Endothelial cell (in vitro differentiated cells): ENCODE data around the gene SH3PXD2A. TPM values are rescaled to one million over a fixed set of nuclear protein-coding genes. Genes with fewer than 3 reads are reported as not detected.

Source experiments
- DNase-seq: peaks from one replicate; pipeline ENCODE4 v3.0.0; 2021; ENCODE audit warnings: low spot score
- H3K27ac Mint-ChIP-seq: one replicate; pipeline ENCODE4 v1.8.0; 2021; ENCODE audit warnings: mixed read lengths, inconsistent platforms; ENCODE audit not compliant: unreplicated experiment
- H3K27me3 Mint-ChIP-seq: one replicate; pipeline ENCODE4 v1.8.0; 2021; ENCODE audit warnings: mild to moderate bottlenecking, moderate library complexity, mixed read lengths, inconsistent platforms; ENCODE audit not compliant: unreplicated experiment
- H3K36me3 Mint-ChIP-seq: one replicate; pipeline ENCODE4 v1.8.0; 2021; ENCODE audit warnings: mild to moderate bottlenecking, low read depth, mixed read lengths, inconsistent platforms; ENCODE audit not compliant: unreplicated experiment
- H3K4me1 Mint-ChIP-seq: one replicate; pipeline ENCODE4 v1.8.0; 2021; ENCODE audit warnings: mild to moderate bottlenecking, mixed read lengths, inconsistent platforms; ENCODE audit not compliant: unreplicated experiment
- H3K4me3 Mint-ChIP-seq: one replicate; pipeline ENCODE4 v1.8.0; 2021; ENCODE audit warnings: mild to moderate bottlenecking, mixed read lengths, inconsistent platforms; ENCODE audit not compliant: unreplicated experiment
- H3K9me3 Mint-ChIP-seq: one replicate; pipeline ENCODE4 v1.8.0; 2021; ENCODE audit warnings: mixed read lengths, inconsistent platforms; ENCODE audit not compliant: unreplicated experiment
- total RNA-seq: library from RNA; stranded (reverse); fragmentation: NEBNext Ultra II Directional; extraction: Animal tissue kit (Norgen Biotek cat#: 25700); gene quantifications from one replicate; pipeline ENCODE4 v1.2.1, GENCODE V29; 2021; ENCODE audit not compliant: unreplicated experiment
- TF ChIP-seq, protein P1 (sequence below): fragments of 200-600 bp; sonication (generic); IDR thresholded peaks from one replicate; pipeline ENCODE4 v1.5.0; 2021; ENCODE audit warnings: antibody characterized with exemption; ENCODE audit not compliant: unreplicated experiment

Gene SH3PXD2A
- total RNA-seq, 1 donor from 2014 or later = 59.9 TPM

DNA sequence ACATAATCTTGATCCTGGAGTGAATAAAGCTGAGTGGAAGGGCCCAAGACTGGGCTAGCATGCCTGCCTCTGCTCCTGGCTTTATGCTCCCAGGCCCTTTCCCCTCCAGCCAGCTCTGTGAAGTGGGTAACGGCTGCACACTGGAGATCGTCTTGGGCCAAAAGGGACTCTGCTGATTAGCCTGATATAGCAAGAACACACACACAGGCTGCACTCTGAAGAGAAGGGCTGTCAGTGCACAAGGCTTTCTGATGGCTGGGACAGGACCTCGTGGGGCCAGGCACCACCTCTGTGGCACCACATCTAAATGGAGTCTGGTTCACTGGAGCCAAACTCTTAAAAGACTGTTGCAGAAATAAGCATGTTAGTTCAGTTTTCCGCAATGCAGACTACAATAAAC, 200.5 kb downstream of the SH3PXD2A start:
- Mint-ChIP-seq H3K27ac (no peak overlapping the region), H3K27me3 (peaks cover 9% of the 10 kb centered on the region), H3K4me1 (peaks cover 13% of the 10 kb centered on the region), H3K9me3 (no peaks in the 10 kb centered on the region), H3K4me3 (no peak overlapping the region), H3K36me3 (peaks cover 40% of the 10 kb centered on the region)
- no peak for DNase-seq
- TF ChIP-seq, protein P1, sequence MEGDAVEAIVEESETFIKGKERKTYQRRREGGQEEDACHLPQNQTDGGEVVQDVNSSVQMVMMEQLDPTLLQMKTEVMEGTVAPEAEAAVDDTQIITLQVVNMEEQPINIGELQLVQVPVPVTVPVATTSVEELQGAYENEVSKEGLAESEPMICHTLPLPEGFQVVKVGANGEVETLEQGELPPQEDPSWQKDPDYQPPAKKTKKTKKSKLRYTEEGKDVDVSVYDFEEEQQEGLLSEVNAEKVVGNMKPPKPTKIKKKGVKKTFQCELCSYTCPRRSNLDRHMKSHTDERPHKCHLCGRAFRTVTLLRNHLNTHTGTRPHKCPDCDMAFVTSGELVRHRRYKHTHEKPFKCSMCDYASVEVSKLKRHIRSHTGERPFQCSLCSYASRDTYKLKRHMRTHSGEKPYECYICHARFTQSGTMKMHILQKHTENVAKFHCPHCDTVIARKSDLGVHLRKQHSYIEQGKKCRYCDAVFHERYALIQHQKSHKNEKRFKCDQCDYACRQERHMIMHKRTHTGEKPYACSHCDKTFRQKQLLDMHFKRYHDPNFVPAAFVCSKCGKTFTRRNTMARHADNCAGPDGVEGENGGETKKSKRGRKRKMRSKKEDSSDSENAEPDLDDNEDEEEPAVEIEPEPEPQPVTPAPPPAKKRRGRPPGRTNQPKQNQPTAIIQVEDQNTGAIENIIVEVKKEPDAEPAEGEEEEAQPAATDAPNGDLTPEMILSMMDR = no peak

DNA sequence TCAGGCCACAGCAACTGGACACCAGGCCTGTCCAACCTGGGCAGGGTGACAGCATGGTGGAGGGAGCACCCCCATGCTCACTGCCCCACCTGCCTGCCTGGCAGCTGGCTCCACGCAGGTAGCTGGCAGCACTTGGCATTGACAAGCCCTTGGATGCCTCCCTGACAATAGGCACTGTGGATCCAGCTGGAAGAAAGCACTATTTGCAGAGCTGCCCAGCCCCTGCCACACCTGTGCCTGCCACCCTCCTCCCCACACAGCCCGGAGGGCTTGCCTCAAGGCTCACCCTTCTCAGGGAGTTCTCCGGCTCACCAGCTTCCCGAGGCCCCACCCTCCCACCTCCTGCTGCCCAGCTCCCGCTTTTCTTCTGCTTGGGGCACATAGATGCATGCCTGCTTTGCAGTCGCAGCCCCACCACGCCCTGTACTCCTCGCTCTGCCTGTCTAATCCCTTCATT, 201.8 kb downstream of the SH3PXD2A start:
- no peaks in the 10 kb centered on the region for H3K9me3 Mint-ChIP-seq
- peaks cover 15% of the 10 kb centered on the region for H3K4me1 Mint-ChIP-seq
- H3K36me3 Mint-ChIP-seq = peaks cover 41% of the 10 kb centered on the region
- H3K4me3 Mint-ChIP-seq = no peak overlapping the region
- DNase-seq = no peak
- TF ChIP-seq, protein P1 = no peak
- no peak overlapping the region for H3K27ac Mint-ChIP-seq
- H3K27me3 Mint-ChIP-seq = peaks cover 13% of the 10 kb centered on the region

DNA sequence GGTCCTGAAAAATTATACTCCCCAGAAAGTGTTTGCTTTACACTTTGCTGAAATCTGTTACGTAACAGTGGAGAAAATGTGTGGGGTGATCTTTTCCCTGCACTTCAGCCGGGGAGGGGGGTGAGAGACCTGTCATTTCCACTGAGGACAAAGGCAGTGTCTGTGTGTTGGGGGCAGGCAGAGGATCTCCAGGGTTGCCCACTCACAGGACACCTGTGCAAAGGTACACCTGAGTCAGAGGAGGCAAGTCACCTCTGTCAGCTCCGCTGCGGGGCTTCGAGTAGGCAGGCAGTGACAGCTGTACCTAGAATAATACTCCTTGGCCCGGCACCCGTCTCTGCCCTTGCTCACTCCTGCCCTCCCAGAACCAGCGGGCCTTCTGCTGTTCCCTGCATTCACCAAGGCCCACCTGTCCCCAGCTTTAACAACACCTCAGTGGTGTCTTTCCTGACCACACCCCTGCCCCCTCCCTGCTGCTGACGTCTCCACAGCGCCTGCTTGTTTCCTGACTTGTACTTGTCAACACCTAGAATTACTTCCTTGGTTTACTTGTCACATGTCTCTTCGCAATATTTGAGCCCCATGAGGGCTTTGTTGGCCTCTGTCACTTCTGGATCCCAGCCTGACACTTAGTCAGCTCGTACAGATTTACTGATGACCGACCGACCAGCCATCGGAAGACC, 202.6 kb downstream of the SH3PXD2A start:
- Mint-ChIP-seq H3K27me3 (peaks cover 15% of the 10 kb centered on the region), H3K4me3 (no peak overlapping the region), H3K27ac (no peak overlapping the region), H3K4me1 (peaks cover 17% of the 10 kb centered on the region), H3K9me3 (no peaks in the 10 kb centered on the region), H3K36me3 (peaks cover 36% of the 10 kb centered on the region)
- no peak for DNase-seq
- TF ChIP-seq, protein P1 = no peak

DNA sequence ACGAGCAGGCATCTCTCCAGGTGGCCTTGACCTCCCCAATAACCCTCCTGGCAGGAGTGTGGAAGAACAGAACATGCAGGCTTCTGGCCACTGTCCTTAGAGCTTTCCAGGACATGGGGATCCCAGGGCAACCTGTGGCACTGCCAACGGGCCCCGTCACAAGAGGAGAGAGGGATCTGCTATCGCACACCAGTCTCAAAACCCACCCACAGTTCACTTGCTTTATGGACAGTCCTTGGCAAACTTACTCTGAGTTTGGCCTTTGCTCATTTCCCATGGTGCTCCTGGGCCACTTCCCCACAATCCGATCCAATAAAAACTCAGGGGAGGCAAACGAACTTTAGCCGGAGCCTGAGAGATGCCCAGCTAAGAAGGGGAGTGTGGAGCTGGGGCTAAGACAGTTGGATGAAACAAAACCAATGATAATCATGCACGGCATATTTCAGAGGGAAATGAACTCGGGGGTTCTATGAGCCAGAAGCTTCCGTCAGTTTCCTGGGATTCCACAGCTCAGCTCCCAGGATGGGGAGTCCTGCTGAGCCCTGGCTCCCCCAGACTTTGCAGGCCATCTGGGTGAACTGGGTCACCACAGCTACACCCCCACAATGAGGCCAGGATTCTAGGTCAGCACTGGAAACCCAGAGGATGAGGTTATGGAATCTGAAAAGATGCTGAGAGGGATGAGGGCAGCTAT, 203.4 kb downstream of the SH3PXD2A start:
- DNase-seq = no peak
- peaks cover 11% of the 10 kb centered on the region for H3K4me1 Mint-ChIP-seq
- H3K27ac Mint-ChIP-seq = no peak overlapping the region
- TF ChIP-seq, protein P1 = no peak
- H3K9me3 Mint-ChIP-seq = no peaks in the 10 kb centered on the region
- H3K27me3 Mint-ChIP-seq = peaks cover 17% of the 10 kb centered on the region
- H3K4me3 Mint-ChIP-seq = no peak overlapping the region
- H3K36me3 Mint-ChIP-seq = peaks cover 32% of the 10 kb centered on the region

DNA sequence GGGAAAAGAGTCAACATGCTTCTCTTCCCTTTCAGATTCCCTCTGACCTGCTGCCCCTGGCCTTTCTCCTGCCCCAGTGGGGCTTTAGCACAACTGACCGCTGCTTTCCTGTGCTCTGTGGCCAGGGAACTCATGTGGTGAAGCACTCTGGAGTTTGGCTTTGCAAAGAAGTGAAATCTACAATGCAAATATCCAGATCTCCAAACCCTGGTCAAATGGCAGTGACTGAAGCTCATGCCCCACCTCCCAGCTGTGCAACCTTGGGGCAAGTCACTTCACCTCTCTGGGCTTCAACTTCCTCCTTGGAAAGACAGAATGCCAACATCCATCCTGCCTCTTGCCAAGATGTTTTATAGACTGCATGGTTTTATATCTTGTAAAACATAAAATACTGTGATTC, 204.0 kb downstream of the SH3PXD2A start:
- H3K4me1 Mint-ChIP-seq = peaks cover 9% of the 10 kb centered on the region
- peaks cover 29% of the 10 kb centered on the region for H3K36me3 Mint-ChIP-seq
- no peak for DNase-seq
- H3K27ac Mint-ChIP-seq = no peak overlapping the region
- TF ChIP-seq, protein P1 = no peak
- no peaks in the 10 kb centered on the region for H3K9me3 Mint-ChIP-seq
- no peak overlapping the region for H3K4me3 Mint-ChIP-seq
- peaks cover 17% of the 10 kb centered on the region for H3K27me3 Mint-ChIP-seq
